UCSD-AML1 (cell line): Measurements from ENCODE around the gene PER2.
"Not testable (repeated sequence)": the region's sequence is repeated elsewhere in the genome, so short reads cannot be mapped to it uniquely, and the experiment has no call there.

Experiments
- DNase-seq: peaks from one replicate; lab custom pipeline; 2025; ENCODE audit not compliant: unreplicated experiment; lab: John Stamatoyannopoulos, UW

The PER2 gene

GRCh38 chr2:238287737-238288649 lies at the start of gene PER2:
Gene PER2 (minus strand): TSS chr2:238288610. CDS start chr2:238277936, 10,674 bp downstream.
- DNase-seq: peak; percentile 40

- no peak for DNase-seq
Measured at GRCh38 chr2:238337846-238338245, 49.4 kb upstream of the PER2 start.

- no peak for DNase-seq
Measured at GRCh38 chr2:238336793-238337444, 48.5 kb upstream of the PER2 start.

- DNase-seq: no peak
Measured at GRCh38 chr2:238336151-238336550, 47.7 kb upstream of the PER2 start.

GRCh38 chr2:238335591-238335990 lies 47.2 kb upstream of the PER2 start:
- not testable (repeated sequence) for DNase-seq

- no peak for DNase-seq
Measured at GRCh38 chr2:238334885-238335284, 46.5 kb upstream of the PER2 start.

GRCh38 chr2:238331916-238332315 lies 43.5 kb upstream of the PER2 start:
- no peak for DNase-seq

- no peak for DNase-seq
Measured at GRCh38 chr2:238330391-238330790, 42.0 kb upstream of the PER2 start.

- DNase-seq: no peak
Measured at GRCh38 chr2:238327751-238328150, 39.3 kb upstream of the PER2 start.

GRCh38 chr2:238326801-238327365 lies 38.5 kb upstream of the PER2 start:
- no peak for DNase-seq

GRCh38 chr2:238325694-238326093 lies 37.3 kb upstream of the PER2 start:
- no peak for DNase-seq

- not testable (repeated sequence) for DNase-seq
Measured at GRCh38 chr2:238324248-238324647, 35.8 kb upstream of the PER2 start.

GRCh38 chr2:238322001-238322411 lies 33.6 kb upstream of the PER2 start:
- no peak for DNase-seq

- no peak for DNase-seq
Measured at GRCh38 chr2:238321467-238321866, 33.1 kb upstream of the PER2 start.

- no peak for DNase-seq
Measured at GRCh38 chr2:238320648-238321281, 32.4 kb upstream of the PER2 start.

GRCh38 chr2:238320246-238320647 lies 31.8 kb upstream of the PER2 start, which contains the start of gene TRAF3IP1:
Gene TRAF3IP1 (plus strand): TSS chr2:238320518. CDS start chr2:238320663, 145 bp downstream.
- DNase-seq: peak; percentile 86

- DNase-seq: no peak
Measured at GRCh38 chr2:238315031-238315595, 26.7 kb upstream of the PER2 start.

GRCh38 chr2:238314576-238314975 lies 26.2 kb upstream of the PER2 start:
- DNase-seq: no peak

- DNase-seq: no peak
Measured at GRCh38 chr2:238313991-238314350, 25.6 kb upstream of the PER2 start.

- no peak for DNase-seq
Measured at GRCh38 chr2:238313289-238313990, 25.0 kb upstream of the PER2 start.
